GM12878 (cell line): ENCODE data around the gene SNX15. TPM values are rescaled to one million over a fixed set of nuclear protein-coding genes. Genes with fewer than 3 reads are reported as not detected.

ENCODE experiments used
- CBFB ChIP-seq: IDR thresholded peaks from 2 replicates; pipeline ENCODE4 v1.6.1; 2016; ENCODE audit warnings: antibody characterized with exemption, low read depth
- CREM ChIP-seq: IDR thresholded peaks from 2 replicates; pipeline ENCODE4 v1.6.1; 2014; ENCODE audit warnings: antibody characterized with exemption, low read depth
- DPF2 ChIP-seq: fragments of 450-650 bp; IDR thresholded peaks from 2 replicates; pipeline ENCODE4 v1.6.1; 2017; ENCODE audit warnings: mild to moderate bottlenecking
- GABPA ChIP-seq: IDR thresholded peaks from 2 replicates; pipeline ENCODE4 v1.6.1; 2014; ENCODE audit warnings: antibody characterized with exemption, low read depth, mild to moderate bottlenecking, inconsistent platforms
- JUNB ChIP-seq: IDR thresholded peaks from 2 replicates; pipeline ENCODE4 v1.6.1; 2016; ENCODE audit warnings: antibody characterized with exemption, mild to moderate bottlenecking
- MEF2B ChIP-seq: fragments of 450-650 bp; IDR thresholded peaks from 2 replicates; pipeline ENCODE4 v1.6.1; 2018; ENCODE audit warnings: mild to moderate bottlenecking, moderate library complexity; ENCODE audit not compliant: partially characterized antibody, poor library complexity, severe bottlenecking
- MTA2 ChIP-seq: fragments of 450-650 bp; IDR thresholded peaks from 2 replicates; pipeline ENCODE4 v1.6.1; 2016; ENCODE audit warnings: low read depth, mild to moderate bottlenecking, moderate library complexity
- MYC ChIP-seq: IDR thresholded peaks from 2 replicates; pipeline ENCODE4 v1.6.1; 2011; ENCODE audit warnings: mild to moderate bottlenecking, low read length, moderate library complexity, inconsistent platforms; ENCODE audit not compliant: insufficient read depth, insufficient replicate concordance, insufficient read length, severe bottlenecking
- NR2F1 ChIP-seq: fragments of 450-650 bp; conservative IDR thresholded peaks from 2 replicates; pipeline ENCODE4 v1.6.1; 2017; ENCODE audit warnings: mild to moderate bottlenecking
- PAX8 ChIP-seq: fragments of 450-650 bp; IDR thresholded peaks from 2 replicates; pipeline ENCODE4 v1.6.1; 2017; ENCODE audit warnings: mild to moderate bottlenecking, moderate library complexity
- SMC3 ChIP-seq: IDR thresholded peaks from 2 replicates; pipeline ENCODE4 v1.6.1; 2011; ENCODE audit warnings: low read length, improper control_type of control experiment, borderline replicate concordance
- SPI1 ChIP-seq: IDR thresholded peaks from 2 replicates; pipeline ENCODE4 v1.6.1; 2011; ENCODE audit warnings: low read depth, mild to moderate bottlenecking, low read length, moderate library complexity, borderline replicate concordance; ENCODE audit not compliant: insufficient read depth
- SUZ12 ChIP-seq: fragments of 200-600 bp; sonication (generic); IDR thresholded peaks from one replicate; pipeline ENCODE4 v1.6.1; 2018; ENCODE audit warnings: antibody characterized with exemption, mild to moderate bottlenecking; ENCODE audit not compliant: unreplicated experiment
- YBX1 ChIP-seq: fragments of 450-650 bp; IDR thresholded peaks from 2 replicates; pipeline ENCODE4 v1.6.1; 2016; ENCODE audit warnings: antibody characterized with exemption
- ZNF24 ChIP-seq: fragments of 450-650 bp; IDR thresholded peaks from 2 replicates; pipeline ENCODE4 v1.6.1; 2017; ENCODE audit warnings: antibody characterized with exemption, mild to moderate bottlenecking
- polyA plus RNA-seq, 11 experiments: library from polyadenylated mRNA; depleted of rRNA in 4 of 11; unstranded in 6 of 11; stranded (reverse) in 5 of 11; fragments of >200 nt; fragmentation: Nextera tagmentation in 4 of 11; fragmentation: Illumina TruSeq in 1 of 11; extraction: Ambion mirVana in 4 of 11; extraction: Trizol in 1 of 11; gene quantifications; 1 replicate in 1 of 11; 2 replicates in 10 of 11; pipeline versions ENCODE4 v1.2.1 to v1.2.3, GENCODE V29; 2011 to 2016; ENCODE audit warnings: inconsistent platforms in 2 of 11, missing spikeins in 2 of 11, low read depth in 1 of 11
- total RNA-seq, 4 experiments: library from RNA; depleted of rRNA in 3 of 4; stranded (reverse); fragments of >200 nt in 3 of 4; fragmentation: Illumina TruSeq in 1 of 4; extraction: Trizol in 1 of 4; gene quantifications; 2 replicates each; pipeline versions ENCODE4 v1.2.1 to v1.2.3, GENCODE V29; 2013 to 2021
- TF ChIP-seq, protein P1 (sequence below): fragments of 450-650 bp; IDR thresholded peaks from 2 replicates; pipeline ENCODE4 v1.6.1; 2018; ENCODE audit warnings: borderline replicate concordance, mild to moderate bottlenecking; ENCODE audit not compliant: partially characterized antibody
- TF ChIP-seq, protein P2 (sequence below): fragments of 450-650 bp; IDR thresholded peaks from 2 replicates; pipeline ENCODE4 v1.6.1; 2014; ENCODE audit warnings: mild to moderate bottlenecking
- TF ChIP-seq, protein P3 (sequence below): fragments of 450-650 bp; IDR thresholded peaks from 2 replicates; pipeline ENCODE4 v1.6.1; 2016; ENCODE audit warnings: mild to moderate bottlenecking
- TF ChIP-seq, protein P4 (sequence below): fragments of 450-650 bp; IDR thresholded peaks from 2 replicates; pipeline ENCODE4 v1.6.1; 2017; ENCODE audit warnings: borderline replicate concordance
- TF ChIP-seq, protein P5 (sequence below): IDR thresholded peaks from 2 replicates; pipeline ENCODE4 v1.6.1; 2011; ENCODE audit warnings: low read depth, mild to moderate bottlenecking, low read length, moderate library complexity, borderline replicate concordance; ENCODE audit errors: extremely low read depth

The SNX15 gene
- total and polyA plus RNA-seq, 10 of the 15 experiments (the other 5 are each of a cell fraction or from before 2014, with no cell fraction given): 2.4 to 24.0 (median 16.1) TPM

DNA sequence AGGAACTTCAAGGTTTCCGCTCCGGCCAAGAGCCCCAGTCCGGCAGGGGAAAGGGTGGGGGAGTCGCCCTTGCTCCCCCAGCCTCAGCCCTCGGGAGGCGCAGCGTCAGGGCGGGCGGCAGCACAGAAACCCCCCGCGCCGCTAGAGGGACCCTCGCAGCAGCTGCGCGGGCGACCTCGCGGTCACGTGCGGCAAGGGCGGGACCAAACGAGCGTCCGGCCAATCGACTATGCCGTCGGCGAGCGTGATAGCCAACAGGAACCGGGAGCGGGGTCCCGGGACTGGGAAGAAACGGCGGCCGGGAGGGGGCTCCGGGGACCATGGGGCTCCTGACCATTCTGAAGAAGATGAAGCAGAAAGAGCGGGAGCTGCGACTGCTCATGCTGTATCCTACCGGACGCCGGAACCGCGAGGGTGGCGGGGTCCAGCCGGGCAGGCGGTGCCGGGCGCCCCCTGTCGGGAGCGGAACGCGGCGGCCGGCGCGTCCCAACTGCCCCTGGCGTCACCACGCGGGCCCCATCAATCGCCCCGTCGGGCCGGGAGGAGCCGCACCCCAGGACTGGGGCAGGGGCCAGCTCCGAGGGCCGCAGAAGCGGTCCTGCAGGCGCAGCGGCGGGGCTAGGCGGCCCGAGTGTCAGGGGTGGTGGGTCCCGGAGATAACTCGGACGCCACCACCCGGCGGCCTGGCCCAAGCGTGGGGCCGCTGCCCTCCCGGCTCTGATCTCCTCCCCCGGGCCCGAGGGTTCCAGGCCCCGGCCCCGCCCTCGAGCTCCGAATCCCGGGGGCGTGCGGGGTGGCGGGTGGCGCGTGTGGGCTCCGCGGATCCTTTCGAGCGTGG, 13.1 kb upstream of the SNX15 start, which contains the start of gene ARL2 (continued):
- TF ChIP-seq DPF2 (peak; percentile 79), MTA2 (no peak), MYC (peak; percentile 49), YBX1 (no peak), NR2F1 (peak; percentile 70), PAX8 (no peak), MEF2B (peak; percentile 74), JUNB (no peak), CBFB (no peak; the same call in 1 of the 2 replicates), ZNF24 (no peak), CREM (peak; percentile 13), SMC3 (peak; percentile 3; the same call in 1 of the 2 replicates), SPI1 (peak; percentile 34; the same call in 1 of the 2 replicates), SUZ12 (no peak), GABPA (no peak)
- TF ChIP-seq, protein P1, sequence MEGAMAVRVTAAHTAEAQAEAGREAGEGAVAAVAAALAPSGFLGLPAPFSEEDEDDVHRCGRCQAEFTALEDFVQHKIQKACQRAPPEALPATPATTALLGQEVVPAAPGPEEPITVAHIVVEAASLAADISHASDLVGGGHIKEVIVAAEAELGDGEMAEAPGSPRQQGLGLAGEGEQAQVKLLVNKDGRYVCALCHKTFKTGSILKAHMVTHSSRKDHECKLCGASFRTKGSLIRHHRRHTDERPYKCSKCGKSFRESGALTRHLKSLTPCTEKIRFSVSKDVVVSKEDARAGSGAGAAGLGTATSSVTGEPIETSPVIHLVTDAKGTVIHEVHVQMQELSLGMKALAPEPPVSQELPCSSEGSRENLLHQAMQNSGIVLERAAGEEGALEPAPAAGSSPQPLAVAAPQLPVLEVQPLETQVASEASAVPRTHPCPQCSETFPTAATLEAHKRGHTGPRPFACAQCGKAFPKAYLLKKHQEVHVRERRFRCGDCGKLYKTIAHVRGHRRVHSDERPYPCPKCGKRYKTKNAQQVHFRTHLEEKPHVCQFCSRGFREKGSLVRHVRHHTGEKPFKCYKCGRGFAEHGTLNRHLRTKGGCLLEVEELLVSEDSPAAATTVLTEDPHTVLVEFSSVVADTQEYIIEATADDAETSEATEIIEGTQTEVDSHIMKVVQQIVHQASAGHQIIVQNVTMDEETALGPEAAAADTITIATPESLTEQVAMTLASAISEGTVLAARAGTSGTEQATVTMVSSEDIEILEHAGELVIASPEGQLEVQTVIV: peak; percentile 9
- TF ChIP-seq, protein P2, sequence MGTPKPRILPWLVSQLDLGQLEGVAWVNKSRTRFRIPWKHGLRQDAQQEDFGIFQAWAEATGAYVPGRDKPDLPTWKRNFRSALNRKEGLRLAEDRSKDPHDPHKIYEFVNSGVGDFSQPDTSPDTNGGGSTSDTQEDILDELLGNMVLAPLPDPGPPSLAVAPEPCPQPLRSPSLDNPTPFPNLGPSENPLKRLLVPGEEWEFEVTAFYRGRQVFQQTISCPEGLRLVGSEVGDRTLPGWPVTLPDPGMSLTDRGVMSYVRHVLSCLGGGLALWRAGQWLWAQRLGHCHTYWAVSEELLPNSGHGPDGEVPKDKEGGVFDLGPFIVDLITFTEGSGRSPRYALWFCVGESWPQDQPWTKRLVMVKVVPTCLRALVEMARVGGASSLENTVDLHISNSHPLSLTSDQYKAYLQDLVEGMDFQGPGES: no peak
- TF ChIP-seq, protein P3, sequence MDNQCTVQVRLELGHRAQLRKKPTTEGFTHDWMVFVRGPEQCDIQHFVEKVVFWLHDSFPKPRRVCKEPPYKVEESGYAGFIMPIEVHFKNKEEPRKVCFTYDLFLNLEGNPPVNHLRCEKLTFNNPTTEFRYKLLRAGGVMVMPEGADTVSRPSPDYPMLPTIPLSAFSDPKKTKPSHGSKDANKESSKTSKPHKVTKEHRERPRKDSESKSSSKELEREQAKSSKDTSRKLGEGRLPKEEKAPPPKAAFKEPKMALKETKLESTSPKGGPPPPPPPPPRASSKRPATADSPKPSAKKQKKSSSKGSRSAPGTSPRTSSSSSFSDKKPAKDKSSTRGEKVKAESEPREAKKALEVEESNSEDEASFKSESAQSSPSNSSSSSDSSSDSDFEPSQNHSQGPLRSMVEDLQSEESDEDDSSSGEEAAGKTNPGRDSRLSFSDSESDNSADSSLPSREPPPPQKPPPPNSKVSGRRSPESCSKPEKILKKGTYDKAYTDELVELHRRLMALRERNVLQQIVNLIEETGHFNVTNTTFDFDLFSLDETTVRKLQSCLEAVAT: no peak
- TF ChIP-seq, protein P4, sequence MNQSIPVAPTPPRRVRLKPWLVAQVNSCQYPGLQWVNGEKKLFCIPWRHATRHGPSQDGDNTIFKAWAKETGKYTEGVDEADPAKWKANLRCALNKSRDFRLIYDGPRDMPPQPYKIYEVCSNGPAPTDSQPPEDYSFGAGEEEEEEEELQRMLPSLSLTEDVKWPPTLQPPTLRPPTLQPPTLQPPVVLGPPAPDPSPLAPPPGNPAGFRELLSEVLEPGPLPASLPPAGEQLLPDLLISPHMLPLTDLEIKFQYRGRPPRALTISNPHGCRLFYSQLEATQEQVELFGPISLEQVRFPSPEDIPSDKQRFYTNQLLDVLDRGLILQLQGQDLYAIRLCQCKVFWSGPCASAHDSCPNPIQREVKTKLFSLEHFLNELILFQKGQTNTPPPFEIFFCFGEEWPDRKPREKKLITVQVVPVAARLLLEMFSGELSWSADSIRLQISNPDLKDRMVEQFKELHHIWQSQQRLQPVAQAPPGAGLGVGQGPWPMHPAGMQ: no peak
- TF ChIP-seq, protein P5, sequence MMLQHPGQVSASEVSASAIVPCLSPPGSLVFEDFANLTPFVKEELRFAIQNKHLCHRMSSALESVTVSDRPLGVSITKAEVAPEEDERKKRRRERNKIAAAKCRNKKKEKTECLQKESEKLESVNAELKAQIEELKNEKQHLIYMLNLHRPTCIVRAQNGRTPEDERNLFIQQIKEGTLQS: peak; percentile 89; the same call in 1 of the 2 replicates
